Esophagus squamous epithelium (tissue), 4 donors: ENCODE data around the gene DZIP1.

ENCODE experiments used
- POLR2A ChIP-seq, 4 donors: fragments of 450-650 bp; IDR thresholded peaks; one replicate each; pipeline ENCODE4 v1.6.1; 2017; ENCODE audit warnings: antibody characterized with exemption in 4 of 4, mild to moderate bottlenecking in 4 of 4, moderate library complexity in 3 of 4
- TF ChIP-seq, protein P1 (sequence below), 6 experiments: fragments of 450-650 bp in 4 of 6; fragments of 200-600 bp in 2 of 6; sonication (generic) in 2 of 6; IDR thresholded peaks; one replicate each; pipeline ENCODE4 v1.5.1; 2016 to 2019; ENCODE audit warnings: antibody characterized with exemption in 6 of 6, mild to moderate bottlenecking in 4 of 6, moderate library complexity in 4 of 6

- TF ChIP-seq, protein P1, sequence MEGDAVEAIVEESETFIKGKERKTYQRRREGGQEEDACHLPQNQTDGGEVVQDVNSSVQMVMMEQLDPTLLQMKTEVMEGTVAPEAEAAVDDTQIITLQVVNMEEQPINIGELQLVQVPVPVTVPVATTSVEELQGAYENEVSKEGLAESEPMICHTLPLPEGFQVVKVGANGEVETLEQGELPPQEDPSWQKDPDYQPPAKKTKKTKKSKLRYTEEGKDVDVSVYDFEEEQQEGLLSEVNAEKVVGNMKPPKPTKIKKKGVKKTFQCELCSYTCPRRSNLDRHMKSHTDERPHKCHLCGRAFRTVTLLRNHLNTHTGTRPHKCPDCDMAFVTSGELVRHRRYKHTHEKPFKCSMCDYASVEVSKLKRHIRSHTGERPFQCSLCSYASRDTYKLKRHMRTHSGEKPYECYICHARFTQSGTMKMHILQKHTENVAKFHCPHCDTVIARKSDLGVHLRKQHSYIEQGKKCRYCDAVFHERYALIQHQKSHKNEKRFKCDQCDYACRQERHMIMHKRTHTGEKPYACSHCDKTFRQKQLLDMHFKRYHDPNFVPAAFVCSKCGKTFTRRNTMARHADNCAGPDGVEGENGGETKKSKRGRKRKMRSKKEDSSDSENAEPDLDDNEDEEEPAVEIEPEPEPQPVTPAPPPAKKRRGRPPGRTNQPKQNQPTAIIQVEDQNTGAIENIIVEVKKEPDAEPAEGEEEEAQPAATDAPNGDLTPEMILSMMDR (IDR thresholded peaks at IDR 0.05), result no peak
- no peak for TF ChIP-seq POLR2A (IDR thresholded peaks at IDR 0.05)
Observed at GRCh38 chr13:95614641-95615245, 29.8 kb downstream of the DZIP1 start.
